ENCODE data around the gene XRCC6.

- TF ChIP-seq POLR2A (IDR thresholded peaks at IDR 0.05) (no peak), CTCF (IDR thresholded peaks at IDR 0.05) (no peak)
Measured at GRCh38 chr22:41659941-41660340, 38.8 kb downstream of the XRCC6 start.

Measured in adrenal gland (tissue), 5 donors.